PC-9 (cell line): ENCODE measurements around the gene CLCN1.
"Not testable (repeated sequence)": the region's sequence is repeated elsewhere in the genome, so short reads cannot be mapped to it uniquely, and the experiment has no call there.

Source experiments
- EZH2 ChIP-seq: fragments of 200-600 bp; sonication (generic); IDR thresholded peaks from 2 replicates; pipeline ENCODE4 v1.8.0; 2017; ENCODE audit warnings: antibody characterized with exemption, low read depth
- TF ChIP-seq, protein P1 (sequence below): fragments of 200-600 bp; sonication (generic); conservative IDR thresholded peaks from 2 replicates; pipeline ENCODE4 v1.6.1; 2017; ENCODE audit warnings: mixed run types, antibody characterized with exemption, mild to moderate bottlenecking, moderate library complexity

DNA sequence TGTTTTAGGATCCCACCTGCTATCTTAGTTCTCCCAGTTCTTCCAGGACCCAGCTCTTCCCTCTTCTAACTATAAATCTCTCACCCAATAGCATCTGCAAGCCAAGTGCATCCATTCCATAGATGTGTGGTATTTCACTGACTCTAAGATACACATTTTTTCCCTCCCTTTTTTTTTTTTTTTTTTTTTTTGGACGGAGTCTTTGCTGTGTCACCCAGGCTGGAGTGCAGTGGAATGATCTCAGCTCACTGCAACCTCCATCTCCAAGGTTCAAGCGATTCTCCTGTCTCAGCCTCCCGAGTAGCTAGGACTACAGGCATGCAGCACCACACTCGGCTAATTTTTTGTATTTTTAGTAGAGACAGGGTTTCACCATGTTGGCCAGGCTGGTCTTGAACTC, 26.0 kb upstream of the CLCN1 start:
- TF ChIP-seq, protein P1, sequence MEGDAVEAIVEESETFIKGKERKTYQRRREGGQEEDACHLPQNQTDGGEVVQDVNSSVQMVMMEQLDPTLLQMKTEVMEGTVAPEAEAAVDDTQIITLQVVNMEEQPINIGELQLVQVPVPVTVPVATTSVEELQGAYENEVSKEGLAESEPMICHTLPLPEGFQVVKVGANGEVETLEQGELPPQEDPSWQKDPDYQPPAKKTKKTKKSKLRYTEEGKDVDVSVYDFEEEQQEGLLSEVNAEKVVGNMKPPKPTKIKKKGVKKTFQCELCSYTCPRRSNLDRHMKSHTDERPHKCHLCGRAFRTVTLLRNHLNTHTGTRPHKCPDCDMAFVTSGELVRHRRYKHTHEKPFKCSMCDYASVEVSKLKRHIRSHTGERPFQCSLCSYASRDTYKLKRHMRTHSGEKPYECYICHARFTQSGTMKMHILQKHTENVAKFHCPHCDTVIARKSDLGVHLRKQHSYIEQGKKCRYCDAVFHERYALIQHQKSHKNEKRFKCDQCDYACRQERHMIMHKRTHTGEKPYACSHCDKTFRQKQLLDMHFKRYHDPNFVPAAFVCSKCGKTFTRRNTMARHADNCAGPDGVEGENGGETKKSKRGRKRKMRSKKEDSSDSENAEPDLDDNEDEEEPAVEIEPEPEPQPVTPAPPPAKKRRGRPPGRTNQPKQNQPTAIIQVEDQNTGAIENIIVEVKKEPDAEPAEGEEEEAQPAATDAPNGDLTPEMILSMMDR: not testable (repeated sequence)
- TF ChIP-seq EZH2: not testable (repeated sequence)
